Stimulated activated naive CD4-positive, alpha-beta T cell treated with Interleukin-2 at 50 U/mL for 16 hours (primary cell): ENCODE measurements around the gene UBASH3A.

ENCODE experiments used
- DNase-seq: peaks from one replicate; lab custom pipeline; 2025; lab: John Stamatoyannopoulos, UW

Gene UBASH3A

GRCh38 chr21:42403611-42404231 lies at the start of gene UBASH3A:
TSS of gene UBASH3A (plus strand) at chr21:42403902. CDS start at chr21:42403946, 44 bp downstream.
- DNase-seq, result peak; percentile 15

- DNase-seq, result no peak
These were observed 47.7 kb upstream of the UBASH3A start for GRCh38 chr21:42356046-42356445.

GRCh38 chr21:42356650-42357049 lies 47.1 kb upstream of the UBASH3A start:
- DNase-seq, result no peak

- DNase-seq, result no peak
These were observed 46.4 kb upstream of the UBASH3A start for GRCh38 chr21:42357307-42357706.

GRCh38 chr21:42358261-42358660 lies 45.4 kb upstream of the UBASH3A start:
- DNase-seq, result no peak

GRCh38 chr21:42358937-42359336 lies 44.8 kb upstream of the UBASH3A start:
- no peak for DNase-seq

GRCh38 chr21:42360317-42360716 lies 43.4 kb upstream of the UBASH3A start:
- DNase-seq, result peak; percentile 7

- DNase-seq, result no peak
These were observed 42.4 kb upstream of the UBASH3A start for GRCh38 chr21:42361286-42361685.

- DNase-seq, result no peak
These were observed 41.5 kb upstream of the UBASH3A start for GRCh38 chr21:42362198-42362597.

- no peak for DNase-seq
These were observed 41.0 kb upstream of the UBASH3A start for GRCh38 chr21:42362700-42363099.

GRCh38 chr21:42363312-42363711 lies 40.4 kb upstream of the UBASH3A start:
- DNase-seq, result no peak

GRCh38 chr21:42364304-42364865 lies 39.3 kb upstream of the UBASH3A start:
- no peak for DNase-seq

GRCh38 chr21:42365770-42366169 lies 37.9 kb upstream of the UBASH3A start:
- no peak for DNase-seq

GRCh38 chr21:42366292-42367010 lies 37.3 kb upstream of the UBASH3A start, which contains the start of gene TFF1:
TSS of gene TFF1 (minus strand) at chr21:42366535. CDS start at chr21:42366495, 40 bp downstream.
- no peak for DNase-seq

- DNase-seq, result no peak
These were observed 36.1 kb upstream of the UBASH3A start for GRCh38 chr21:42367367-42368165.

- no peak for DNase-seq
These were observed 33.9 kb upstream of the UBASH3A start for GRCh38 chr21:42369821-42370220.

GRCh38 chr21:42370894-42371654 lies 32.6 kb upstream of the UBASH3A start:
- DNase-seq, result no peak

GRCh38 chr21:42373196-42373907 lies 30.4 kb upstream of the UBASH3A start:
- DNase-seq, result peak; percentile 24

- DNase-seq, result no peak
These were observed 29.7 kb upstream of the UBASH3A start for GRCh38 chr21:42373908-42374455.

GRCh38 chr21:42374457-42374856 lies 29.2 kb upstream of the UBASH3A start:
- DNase-seq, result no peak
